Nephron progenitor cell (in vitro differentiated cells): ENCODE results near the gene SLC16A9.

Experiments
- DNase-seq: peaks from one replicate; pipeline ENCODE4 v3.0.0; 2021
- H3K27ac Mint-ChIP-seq: 2 replicates; pipeline ENCODE4 v1.8.0; 2021; ENCODE audit warnings: mild to moderate bottlenecking, moderate library complexity, mixed read lengths
- H3K27me3 Mint-ChIP-seq: 2 replicates; pipeline ENCODE4 v1.8.0; 2021; ENCODE audit warnings: mild to moderate bottlenecking, low read depth, mixed read lengths; ENCODE audit not compliant: poor library complexity
- H3K36me3 Mint-ChIP-seq: 2 replicates; pipeline ENCODE4 v1.8.0; 2021; ENCODE audit warnings: low read depth, mixed read lengths
- H3K4me1 Mint-ChIP-seq: 2 replicates; pipeline ENCODE4 v1.8.0; 2021; ENCODE audit warnings: mixed read lengths
- H3K4me3 Mint-ChIP-seq: 2 replicates; pipeline ENCODE4 v1.8.0; 2021; ENCODE audit warnings: mild to moderate bottlenecking, moderate library complexity, mixed read lengths
- H3K9me3 Mint-ChIP-seq: 2 replicates; pipeline ENCODE4 v1.8.0; 2021; ENCODE audit warnings: mild to moderate bottlenecking, moderate library complexity, mixed read lengths
- TF ChIP-seq, protein P1 (sequence below): fragments of 200-600 bp; sonication (generic); IDR thresholded peaks from 2 replicates; pipeline ENCODE4 v1.5.0; 2021; ENCODE audit warnings: antibody characterized with exemption

Gene SLC16A9

DNA sequence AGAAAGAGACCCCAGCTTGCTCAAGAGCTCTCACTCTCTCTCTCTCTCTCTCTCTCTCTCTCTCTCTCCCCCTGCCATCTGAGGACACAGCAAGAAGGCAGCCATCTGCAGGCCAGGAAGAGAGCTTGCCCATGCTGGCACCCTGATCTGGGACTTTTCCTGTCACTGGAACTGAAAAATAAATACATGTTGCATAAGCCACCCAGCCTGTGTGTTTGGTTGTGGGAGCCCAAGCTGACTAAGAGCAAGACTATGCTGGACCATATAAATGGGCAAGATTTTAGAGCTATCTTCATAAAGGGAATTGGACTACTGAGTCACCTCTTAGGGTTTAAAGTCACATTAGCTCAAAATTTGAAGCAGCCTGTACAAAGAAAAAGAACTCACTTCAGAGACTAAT lies 98.6 kb downstream of the SLC16A9 start:
- Mint-ChIP-seq H3K4me3 (no peak overlapping the region), H3K27ac (no peak overlapping the region), H3K9me3 (no peaks in the 10 kb centered on the region), H3K27me3 (peaks cover 11% of the 10 kb centered on the region), H3K4me1 (no peaks in the 10 kb centered on the region), H3K36me3 (no peaks in the 10 kb centered on the region)
- TF ChIP-seq, protein P1, sequence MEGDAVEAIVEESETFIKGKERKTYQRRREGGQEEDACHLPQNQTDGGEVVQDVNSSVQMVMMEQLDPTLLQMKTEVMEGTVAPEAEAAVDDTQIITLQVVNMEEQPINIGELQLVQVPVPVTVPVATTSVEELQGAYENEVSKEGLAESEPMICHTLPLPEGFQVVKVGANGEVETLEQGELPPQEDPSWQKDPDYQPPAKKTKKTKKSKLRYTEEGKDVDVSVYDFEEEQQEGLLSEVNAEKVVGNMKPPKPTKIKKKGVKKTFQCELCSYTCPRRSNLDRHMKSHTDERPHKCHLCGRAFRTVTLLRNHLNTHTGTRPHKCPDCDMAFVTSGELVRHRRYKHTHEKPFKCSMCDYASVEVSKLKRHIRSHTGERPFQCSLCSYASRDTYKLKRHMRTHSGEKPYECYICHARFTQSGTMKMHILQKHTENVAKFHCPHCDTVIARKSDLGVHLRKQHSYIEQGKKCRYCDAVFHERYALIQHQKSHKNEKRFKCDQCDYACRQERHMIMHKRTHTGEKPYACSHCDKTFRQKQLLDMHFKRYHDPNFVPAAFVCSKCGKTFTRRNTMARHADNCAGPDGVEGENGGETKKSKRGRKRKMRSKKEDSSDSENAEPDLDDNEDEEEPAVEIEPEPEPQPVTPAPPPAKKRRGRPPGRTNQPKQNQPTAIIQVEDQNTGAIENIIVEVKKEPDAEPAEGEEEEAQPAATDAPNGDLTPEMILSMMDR: no peak
- DNase-seq: no peak

DNA sequence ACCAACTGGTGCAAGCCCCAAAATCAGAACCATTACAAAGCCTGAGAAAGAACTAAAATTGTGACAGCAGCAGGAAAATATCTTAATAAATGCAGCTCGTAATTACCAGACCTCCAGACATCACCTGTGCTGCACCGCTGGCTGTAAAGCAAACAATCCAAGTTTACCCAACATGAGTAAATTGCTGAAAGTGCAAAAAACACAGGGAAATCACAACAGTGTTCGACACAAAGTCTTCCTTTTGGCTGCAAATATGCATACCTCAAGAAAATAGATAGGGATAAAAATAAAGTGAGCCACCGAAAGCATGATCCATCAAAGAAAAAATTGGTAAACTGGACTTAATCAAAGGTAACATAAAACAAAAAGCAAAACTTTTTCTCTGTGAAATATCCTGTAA lies 101.7 kb downstream of the SLC16A9 start:
- no peak overlapping the region for H3K4me3 Mint-ChIP-seq
- H3K9me3 Mint-ChIP-seq: peaks cover 6% of the 10 kb centered on the region
- peaks cover 11% of the 10 kb centered on the region for H3K27me3 Mint-ChIP-seq
- TF ChIP-seq, protein P1: no peak
- DNase-seq: no peak
- no peaks in the 10 kb centered on the region for H3K4me1 Mint-ChIP-seq
- no peak overlapping the region for H3K27ac Mint-ChIP-seq
- no peaks in the 10 kb centered on the region for H3K36me3 Mint-ChIP-seq

DNA sequence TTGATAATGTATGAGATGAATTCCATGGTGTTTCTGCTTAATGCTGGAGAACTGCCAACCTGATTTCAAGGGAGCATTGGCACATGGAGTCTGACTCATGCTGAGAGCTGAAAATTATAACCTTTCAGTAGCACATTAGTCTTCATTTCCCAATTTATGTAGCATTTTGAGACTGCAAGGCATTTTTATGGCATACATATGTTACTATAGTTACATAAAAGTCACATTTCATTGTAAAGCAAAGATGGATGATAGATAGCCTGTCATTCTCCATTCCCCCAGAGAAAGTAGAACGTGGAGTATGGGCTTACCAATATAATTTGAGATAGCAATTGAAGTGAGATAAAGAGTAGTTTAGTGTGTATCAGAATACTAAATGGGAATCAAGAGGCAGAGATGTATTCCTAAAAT lies 103.1 kb downstream of the SLC16A9 start:
- Mint-ChIP-seq H3K4me1 (no peaks in the 10 kb centered on the region), H3K27ac (no peak overlapping the region), H3K36me3 (no peaks in the 10 kb centered on the region), H3K9me3 (peaks cover 9% of the 10 kb centered on the region), H3K4me3 (no peak overlapping the region), H3K27me3 (peaks cover 11% of the 10 kb centered on the region)
- DNase-seq: no peak
- TF ChIP-seq, protein P1: no peak

DNA sequence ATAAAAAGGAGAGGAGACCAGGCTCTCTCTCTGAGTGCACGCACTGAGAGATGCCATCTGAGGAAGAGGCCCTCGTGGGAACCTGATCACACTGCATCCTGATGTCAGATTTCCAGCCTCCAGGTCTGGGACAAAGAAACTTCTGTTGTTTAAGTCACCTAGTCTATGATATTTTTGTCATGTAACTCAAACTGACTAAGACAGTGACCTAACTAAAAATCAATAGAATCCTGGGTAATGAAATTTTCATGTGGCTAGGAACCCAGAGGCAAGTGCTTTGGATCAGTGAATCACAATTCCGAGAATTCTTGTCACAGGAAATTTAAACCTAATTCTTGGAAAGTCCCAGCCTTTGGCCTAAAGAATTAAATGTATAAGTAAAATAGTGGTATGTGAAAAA lies 107.7 kb downstream of the SLC16A9 start:
- Mint-ChIP-seq H3K27ac (no peak overlapping the region), H3K4me1 (no peaks in the 10 kb centered on the region), H3K27me3 (peaks cover 3% of the 10 kb centered on the region), H3K4me3 (no peak overlapping the region), H3K9me3 (peaks cover 9% of the 10 kb centered on the region), H3K36me3 (no peaks in the 10 kb centered on the region)
- DNase-seq: no peak
- TF ChIP-seq, protein P1: no peak
